GM12891 (cell line): ENCODE measurements around the gene POC1A.

Experiments
- POLR2A ChIP-seq: IDR thresholded peaks from 2 replicates; pipeline ENCODE4 v1.6.1; 2011; ENCODE audit warnings: low read depth, low read length, control low read depth
- POLR2AphosphoS5 ChIP-seq: IDR thresholded peaks from 2 replicates; pipeline ENCODE4 v1.6.1; 2011; ENCODE audit warnings: low read depth, low read length, control low read depth
- TAF1 ChIP-seq: IDR thresholded peaks from 2 replicates; pipeline ENCODE4 v1.6.1; 2011; ENCODE audit warnings: low read depth, low read length, control low read depth

DNA sequence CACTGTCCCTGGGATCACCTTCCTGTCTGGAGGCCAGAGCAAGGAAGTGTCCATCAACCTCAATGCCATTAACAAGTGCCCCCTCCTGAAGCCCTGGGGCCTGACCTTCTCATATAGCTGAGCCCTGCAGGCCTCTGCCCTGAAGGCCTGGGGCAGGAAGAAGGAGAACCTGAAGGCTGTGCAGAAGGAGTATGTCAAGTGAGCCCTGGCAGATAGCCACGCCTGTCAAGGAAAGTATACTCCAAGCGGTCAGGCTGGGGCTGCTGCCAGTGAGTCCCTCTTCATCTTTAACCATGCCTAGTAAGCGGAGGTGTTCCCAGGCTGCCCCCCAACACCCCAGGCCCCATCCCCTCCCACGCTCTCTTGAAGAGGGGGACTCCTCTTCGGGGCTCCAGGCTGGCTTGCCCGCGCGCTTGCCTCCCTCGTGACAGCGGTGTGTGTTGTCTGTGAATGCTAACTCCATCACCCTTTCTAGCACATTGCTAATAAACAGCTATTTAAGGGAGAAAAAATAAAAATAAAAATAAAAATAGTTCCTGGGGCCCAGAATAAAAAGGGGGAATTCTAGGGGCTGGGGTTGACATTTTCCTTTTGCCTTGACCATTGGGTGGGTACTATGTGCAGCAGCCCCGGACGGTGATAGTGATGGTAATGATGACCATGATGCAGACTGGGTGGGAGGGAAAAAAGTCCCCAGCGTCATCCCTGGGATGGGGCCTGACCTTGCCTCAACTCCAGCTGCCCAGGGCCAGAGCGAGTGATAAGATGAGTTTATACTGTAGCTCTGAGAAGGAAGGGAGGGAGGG lies 40.5 kb upstream of the POC1A start:
- TF ChIP-seq POLR2AphosphoS5 (no peak), TAF1 (no peak), POLR2A (no peak)
